ENCODE measurements around the gene ZFYVE21.

ZFYVE21 gene

GRCh38 chr14:103703433-103704385 is 11.9 kb upstream of the ZFYVE21 start:
- H3K27ac ChIP-seq (ENCODE audit: low read length) = no peak overlapping the region
- H3K27me3 ChIP-seq (ENCODE audit: insufficient read depth, low read length, poor library complexity) = no peaks in the 10 kb centered on the region
- no peak overlapping the region for H3K9ac ChIP-seq (ENCODE audit: low read depth, low read length)
- no peak overlapping the region for H3K4me3 ChIP-seq (ENCODE audit: low read depth in 1 of 2, low read length in 2 of 2)
- peaks cover 9% of the 10 kb centered on the region for H3K79me2 ChIP-seq (ENCODE audit: insufficient read depth, low read length)
- no peak for TF ChIP-seq CTCF (IDR thresholded peaks at IDR 0.05; ENCODE audit: borderline replicate concordance, extremely low read depth, low read length, poor library complexity, severe bottlenecking)
- TF ChIP-seq EZH2 (IDR thresholded peaks at IDR 0.05; ENCODE audit: borderline replicate concordance, low read depth, low read length, severe bottlenecking) = no peak
- H4K20me1 ChIP-seq (ENCODE audit: insufficient read depth, low read length) = peaks cover 67% of the 10 kb centered on the region
- DNase-seq (no peak), ATAC-seq (ENCODE audit: insufficient read depth, low read depth) (no peak)
- no peak overlapping the region for H3K4me2 ChIP-seq (ENCODE audit: insufficient read depth, low read length)
- peaks cover 94% of the 10 kb centered on the region for H3K36me3 ChIP-seq (ENCODE audit: insufficient read depth, low read length)
- H3K4me1 ChIP-seq (ENCODE audit: insufficient read depth, low read length) = no peaks in the 10 kb centered on the region
- no peaks in the 10 kb centered on the region for H3K9me3 ChIP-seq (ENCODE audit: insufficient read depth, low read length, severe bottlenecking)
- no peak overlapping the region for H2AFZ ChIP-seq (ENCODE audit: low read depth, low read length)

- Histone ChIP-seq H3K4me2 (ENCODE audit: insufficient read depth, low read length) (no peak overlapping the region), H3K9ac (ENCODE audit: low read depth, low read length) (no peak overlapping the region), H3K79me2 (ENCODE audit: insufficient read depth, low read length) (peaks cover 10% of the 10 kb centered on the region), H3K27ac (ENCODE audit: low read length) (no peak overlapping the region), H3K9me3 (ENCODE audit: insufficient read depth, low read length, severe bottlenecking) (no peaks in the 10 kb centered on the region), H3K4me1 (ENCODE audit: insufficient read depth, low read length) (no peaks in the 10 kb centered on the region), H3K27me3 (ENCODE audit: insufficient read depth, low read length, poor library complexity) (no peaks in the 10 kb centered on the region), H3K4me3 (ENCODE audit: low read depth in 1 of 2, low read length in 2 of 2) (no peak overlapping the region), H4K20me1 (ENCODE audit: insufficient read depth, low read length) (peaks cover 66% of the 10 kb centered on the region), H2AFZ (ENCODE audit: low read depth, low read length) (no peak overlapping the region), H3K36me3 (ENCODE audit: insufficient read depth, low read length) (peaks cover 94% of the 10 kb centered on the region)
- ATAC-seq (ENCODE audit: insufficient read depth, low read depth) = no peak
- no peak for DNase-seq
- no peak for TF ChIP-seq CTCF (IDR thresholded peaks at IDR 0.05; ENCODE audit: borderline replicate concordance, extremely low read depth, low read length, poor library complexity, severe bottlenecking)
- no peak for TF ChIP-seq EZH2 (IDR thresholded peaks at IDR 0.05; ENCODE audit: borderline replicate concordance, low read depth, low read length, severe bottlenecking)
Observed at GRCh38 chr14:103704708-103705107, 10.9 kb upstream of the ZFYVE21 start.

- no peaks in the 10 kb centered on the region for H3K27me3 ChIP-seq (ENCODE audit: insufficient read depth, low read length, poor library complexity)
- DNase-seq (no peak), ATAC-seq (ENCODE audit: insufficient read depth, low read depth) (no peak)
- H3K27ac ChIP-seq (ENCODE audit: low read length) = no peak overlapping the region
- H3K9ac ChIP-seq (ENCODE audit: low read depth, low read length) = no peak overlapping the region
- H3K4me1 ChIP-seq (ENCODE audit: insufficient read depth, low read length) = no peaks in the 10 kb centered on the region
- H3K4me2 ChIP-seq (ENCODE audit: insufficient read depth, low read length) = no peak overlapping the region
- peaks cover 12% of the 10 kb centered on the region for H3K79me2 ChIP-seq (ENCODE audit: insufficient read depth, low read length)
- no peak overlapping the region for H3K4me3 ChIP-seq (ENCODE audit: low read depth in 1 of 2, low read length in 2 of 2)
- H4K20me1 ChIP-seq (ENCODE audit: insufficient read depth, low read length) = peaks cover 66% of the 10 kb centered on the region
- no peaks in the 10 kb centered on the region for H3K9me3 ChIP-seq (ENCODE audit: insufficient read depth, low read length, severe bottlenecking)
- H2AFZ ChIP-seq (ENCODE audit: low read depth, low read length) = no peak overlapping the region
- TF ChIP-seq CTCF (IDR thresholded peaks at IDR 0.05; ENCODE audit: borderline replicate concordance, extremely low read depth, low read length, poor library complexity, severe bottlenecking) = no peak
- TF ChIP-seq EZH2 (IDR thresholded peaks at IDR 0.05; ENCODE audit: borderline replicate concordance, low read depth, low read length, severe bottlenecking) = no peak
- peaks cover 94% of the 10 kb centered on the region for H3K36me3 ChIP-seq (ENCODE audit: insufficient read depth, low read length)
Observed at GRCh38 chr14:103705118-103705503, 10.5 kb upstream of the ZFYVE21 start.
